WTC11 (cell line): ENCODE data around the gene HOXB8.

Experiments
- AFF4 ChIP-seq: sonication (generic); formaldehyde crosslinking; IDR thresholded peaks from 2 replicates; pipeline ENCODE4 v1.8.1; 2023; ENCODE audit warnings: mild to moderate bottlenecking, missing genetic modification reagents, borderline replicate concordance
- AR ChIP-seq: fragments of 250-450 bp; sonication (Bioruptor Pico); IDR thresholded peaks from 2 replicates; pipeline ENCODE4 v1.9.0; 2021; ENCODE audit warnings: mild to moderate bottlenecking
- CTCF ChIP-seq: fragments of 200-600 bp; IDR thresholded peaks from 2 replicates; pipeline ENCODE4 v1.8.0; 2022; ENCODE audit warnings: antibody characterized with exemption
- GABPB1 ChIP-seq: sonication (generic); formaldehyde crosslinking; IDR thresholded peaks from 2 replicates; pipeline ENCODE4 v1.8.1; 2023; ENCODE audit warnings: mild to moderate bottlenecking, missing genetic modification reagents
- NFE2L1 ChIP-seq: sonication (generic); formaldehyde crosslinking; IDR thresholded peaks from 2 replicates; pipeline ENCODE4 v1.8.1; 2023; ENCODE audit warnings: missing genetic modification reagents
- NFYB ChIP-seq: sonication (generic); formaldehyde crosslinking; conservative IDR thresholded peaks from 2 replicates; pipeline ENCODE4 v1.8.0; 2022; ENCODE audit warnings: low read depth, missing genetic modification reagents
- NR2C2 ChIP-seq: sonication (generic); formaldehyde crosslinking; IDR thresholded peaks from 2 replicates; pipeline ENCODE4 v1.8.0; 2022; ENCODE audit warnings: mild to moderate bottlenecking, missing genetic modification reagents
- RELA ChIP-seq: sonication (generic); formaldehyde crosslinking; IDR thresholded peaks from 2 replicates; pipeline ENCODE4 v1.8.1; 2022; ENCODE audit warnings: missing genetic modification reagents, mild to moderate bottlenecking, borderline replicate concordance
- SP1 ChIP-seq: sonication (generic); formaldehyde crosslinking; conservative IDR thresholded peaks from 2 replicates; pipeline ENCODE4 v1.8.1; 2022; ENCODE audit warnings: missing genetic modification reagents
- STAT6 ChIP-seq: sonication (generic); formaldehyde crosslinking; conservative IDR thresholded peaks from 2 replicates; pipeline ENCODE4 v1.8.1; 2023; ENCODE audit warnings: mild to moderate bottlenecking, low read depth, missing genetic modification reagents, moderate library complexity
- TEAD4 ChIP-seq: sonication (generic); formaldehyde crosslinking; IDR thresholded peaks from 2 replicates; pipeline ENCODE4 v1.8.0; 2022; ENCODE audit warnings: mild to moderate bottlenecking, missing genetic modification reagents

GRCh38 chr17:48569674-48570324, 45.3 kb downstream of the HOXB8 start:
- no peak for TF ChIP-seq NFYB
- no peak for TF ChIP-seq NFE2L1 (CRISPR knock-in tag)
- no peak for TF ChIP-seq CTCF
- no peak for TF ChIP-seq NR2C2 (CRISPR knock-in tag)
- TF ChIP-seq GABPB1 (CRISPR knock-in tag), result no peak
- TF ChIP-seq AR (CRISPR knock-in tag), result no peak
- TF ChIP-seq AFF4 (CRISPR knock-in tag), result no peak
- TF ChIP-seq TEAD4 (CRISPR knock-in tag), result no peak
- no peak for TF ChIP-seq STAT6 (CRISPR knock-in tag)
- TF ChIP-seq RELA (CRISPR knock-in tag), result no peak
- TF ChIP-seq SP1 (CRISPR knock-in tag), result no peak
